ENCODE measurements around the gene SESN3. TPM values are rescaled to one million over a fixed set of nuclear protein-coding genes. Genes with fewer than 3 reads are reported as not detected.

SESN3 gene
- total RNA-seq, 4 donors from 2014 or later = 18.1 to 22.7 (median 21.4) TPM

- Histone ChIP-seq H3K27me3 (no peaks in the 10 kb centered on the region), H3K36me3 (no peaks in the 10 kb centered on the region), H3K27ac (replicated peaks in 1 of 4) (peak overlapping the region in 1 of 4 donors; percentile 26), H3K9me3 (no peaks in the 10 kb centered on the region), H3K4me3 (peak overlapping the region in 1 of 4 donors; percentile 29), H3K4me1 (peaks cover 19 to 73% (median 63%) of the 10 kb centered on the region in 4 donors)
- 56% methylated on average over 10 of the region's 10 CpGs for WGBS
- no peak for DNase-seq (ENCODE audit: extremely low spot score)
- intact Hi-C loops (cut with DNase I) = loop anchor here (2.0 to 10.0 kb wide), 5 partner anchors 79 to 612 kb away; partner anchors contain the start of genes CWC15, KDM4D and SESN3
- TF ChIP-seq EP300 (IDR thresholded peaks at IDR 0.05) = no peak
- TF ChIP-seq, protein P1, sequence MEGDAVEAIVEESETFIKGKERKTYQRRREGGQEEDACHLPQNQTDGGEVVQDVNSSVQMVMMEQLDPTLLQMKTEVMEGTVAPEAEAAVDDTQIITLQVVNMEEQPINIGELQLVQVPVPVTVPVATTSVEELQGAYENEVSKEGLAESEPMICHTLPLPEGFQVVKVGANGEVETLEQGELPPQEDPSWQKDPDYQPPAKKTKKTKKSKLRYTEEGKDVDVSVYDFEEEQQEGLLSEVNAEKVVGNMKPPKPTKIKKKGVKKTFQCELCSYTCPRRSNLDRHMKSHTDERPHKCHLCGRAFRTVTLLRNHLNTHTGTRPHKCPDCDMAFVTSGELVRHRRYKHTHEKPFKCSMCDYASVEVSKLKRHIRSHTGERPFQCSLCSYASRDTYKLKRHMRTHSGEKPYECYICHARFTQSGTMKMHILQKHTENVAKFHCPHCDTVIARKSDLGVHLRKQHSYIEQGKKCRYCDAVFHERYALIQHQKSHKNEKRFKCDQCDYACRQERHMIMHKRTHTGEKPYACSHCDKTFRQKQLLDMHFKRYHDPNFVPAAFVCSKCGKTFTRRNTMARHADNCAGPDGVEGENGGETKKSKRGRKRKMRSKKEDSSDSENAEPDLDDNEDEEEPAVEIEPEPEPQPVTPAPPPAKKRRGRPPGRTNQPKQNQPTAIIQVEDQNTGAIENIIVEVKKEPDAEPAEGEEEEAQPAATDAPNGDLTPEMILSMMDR (IDR thresholded peaks at IDR 0.05) = no peak
- TF ChIP-seq POLR2A (IDR thresholded peaks at IDR 0.05; ENCODE audit: low read depth) = no peak
- no peak for TF ChIP-seq POLR2AphosphoS5 (IDR thresholded peaks at IDR 0.05)
Observed at GRCh38 chr11:95152876-95153856, 77.8 kb downstream of the SESN3 start.

GRCh38 chr11:95150956-95151684 is 79.9 kb downstream of the SESN3 start:
- Histone ChIP-seq H3K36me3 (no peaks in the 10 kb centered on the region), H3K4me1 (peaks cover 29 to 67% (median 56%) of the 10 kb centered on the region in 4 donors), H3K9me3 (no peaks in the 10 kb centered on the region), H3K27ac (replicated peaks in 1 of 4) (peak overlapping the region; percentile 84 to 88 (median 84)), H3K4me3 (peak overlapping the region; percentile 60 to 67 (median 64)), H3K27me3 (no peaks in the 10 kb centered on the region)
- DNase-seq (ENCODE audit: extremely low spot score) = peak; percentile 98
- intact Hi-C loops (cut with DNase I) = loop anchor here (1.0 to 10.0 kb wide), 6 partner anchors 80 to 554 kb away; partner anchors contain the start of genes CWC15, KDM4D and SESN3
- TF ChIP-seq POLR2A (IDR thresholded peaks at IDR 0.05; ENCODE audit: low read depth) = peak; percentile 44
- no peak for TF ChIP-seq EP300 (IDR thresholded peaks at IDR 0.05)
- TF ChIP-seq, protein P1 (IDR thresholded peaks at IDR 0.05) = peak; percentile 71 to 94 (median 81)
- TF ChIP-seq POLR2AphosphoS5 (IDR thresholded peaks at IDR 0.05) = peak; percentile 84 to 88
- 11% methylated on average over 34 of the region's 55 CpGs for WGBS

DNA sequence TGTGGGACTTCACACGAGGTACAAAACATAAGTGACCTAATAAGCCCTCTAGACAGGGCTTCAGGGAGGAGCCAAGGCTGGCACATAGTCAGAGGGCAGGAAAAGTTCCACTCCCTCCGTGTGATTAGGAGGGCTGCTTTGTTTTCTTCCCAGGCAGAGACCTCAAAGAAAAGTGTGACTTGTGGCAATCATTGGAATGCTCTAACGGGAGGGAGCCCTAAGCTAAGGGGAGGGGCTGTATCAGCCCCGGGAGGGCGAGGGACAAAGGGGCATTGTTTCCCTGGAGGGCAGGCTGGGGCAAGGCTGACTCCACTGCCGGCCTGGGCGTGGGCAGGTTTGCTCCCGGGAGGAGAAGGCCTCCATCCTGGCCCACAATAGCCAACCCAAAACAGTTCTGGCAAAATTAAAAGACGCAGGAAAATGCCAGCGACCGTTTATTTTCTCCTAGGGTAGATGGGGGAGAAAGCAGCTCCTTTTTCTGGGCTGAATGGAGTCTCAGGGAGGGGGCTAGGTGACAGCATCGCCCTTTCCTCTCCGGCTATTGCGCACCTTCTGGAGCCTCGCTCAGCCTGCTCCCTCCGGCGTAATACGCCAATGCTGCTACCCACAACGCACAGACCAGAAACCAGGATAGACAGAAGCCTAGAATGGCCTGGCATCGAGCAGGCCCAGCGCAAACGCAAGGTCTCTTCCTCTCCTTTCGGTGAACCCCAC is 81.2 kb downstream of the SESN3 start:
- intact Hi-C loops (cut with DNase I) = loop anchor here (2.0 to 10.0 kb wide), 7 partner anchors 63 to 525 kb away; partner anchors contain the start of genes CWC15, ENDOD1, KDM4D and SESN3
- 57% methylated on average over 23 of the region's 23 CpGs for WGBS
- peak overlapping the region; percentile 60 to 67 (median 64) for H3K4me3 ChIP-seq
- peak overlapping the region; percentile 84 to 88 (median 84) for H3K27ac ChIP-seq (replicated peaks in 1 of 4)
- DNase-seq (ENCODE audit: extremely low spot score) = no peak
- H3K9me3 ChIP-seq = no peaks in the 10 kb centered on the region
- peak in 1 of 2 donors; percentile 30 for TF ChIP-seq POLR2AphosphoS5 (IDR thresholded peaks at IDR 0.05)
- TF ChIP-seq, protein P1 (IDR thresholded peaks at IDR 0.05) = no peak
- H3K27me3 ChIP-seq = no peaks in the 10 kb centered on the region
- H3K4me1 ChIP-seq = peaks cover 29 to 67% (median 55%) of the 10 kb centered on the region in 4 donors
- H3K36me3 ChIP-seq = no peaks in the 10 kb centered on the region

DNA sequence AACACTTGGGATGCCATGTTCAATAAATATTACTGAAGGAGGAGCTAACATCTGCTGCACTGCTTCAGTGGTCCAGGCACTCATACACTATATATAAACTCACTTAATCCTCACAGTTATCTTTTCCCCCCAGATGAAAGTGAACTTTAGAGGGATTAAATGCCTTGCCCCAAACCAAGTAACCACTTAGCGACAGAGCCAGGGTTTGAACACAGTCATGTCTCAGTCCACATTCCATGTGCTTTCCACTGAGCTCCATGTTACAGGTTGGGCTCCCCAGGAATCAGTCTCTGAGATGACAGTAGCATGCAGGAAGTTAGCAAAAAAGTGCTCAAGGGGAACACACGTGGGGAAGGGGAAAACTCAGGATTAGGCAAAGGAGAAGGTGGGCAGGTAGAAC is 82.1 kb downstream of the SESN3 start:
- intact Hi-C loops (cut with DNase I) = loop anchor here (5.0 to 10.0 kb wide), 2 partner anchors 62 to 524 kb away; partner anchors contain the start of gene ENDOD1

More for the DNA sequence above, 82.1 kb downstream of the SESN3 start:
- 67% methylated on average over 2 of the region's 2 CpGs for WGBS
- peak overlapping the region in 3 of 4 donors; percentile 44 to 88 (median 84) for H3K27ac ChIP-seq (replicated peaks in 1 of 4)
- H3K4me3 ChIP-seq = no peak overlapping the region
- H3K36me3 ChIP-seq = no peaks in the 10 kb centered on the region
- DNase-seq (ENCODE audit: extremely low spot score) = no peak
- H3K27me3 ChIP-seq = no peaks in the 10 kb centered on the region
- H3K4me1 ChIP-seq = peaks cover 29 to 62% (median 53%) of the 10 kb centered on the region in 4 donors
- TF ChIP-seq POLR2A (IDR thresholded peaks at IDR 0.05; ENCODE audit: low read depth) (no peak), EP300 (IDR thresholded peaks at IDR 0.05) (no peak), POLR2AphosphoS5 (IDR thresholded peaks at IDR 0.05) (no peak)
- TF ChIP-seq, protein P1 (IDR thresholded peaks at IDR 0.05) = no peak
- H3K9me3 ChIP-seq = no peaks in the 10 kb centered on the region
